ENCODE measurements around the gene CHRNA4. TPM values are rescaled to one million over a fixed set of nuclear protein-coding genes. Genes with fewer than 3 reads are reported as not detected.
A peak's percentile ranks its signal among the peaks of the same experiment; 100 is the strongest.
"Not testable (repeated sequence)": the region's sequence is repeated elsewhere in the genome, so short reads cannot be mapped to it uniquely, and the experiment has no call there.

The CHRNA4 gene
- total RNA-seq, 1 experiment from 2014 or later = not detected

DNA sequence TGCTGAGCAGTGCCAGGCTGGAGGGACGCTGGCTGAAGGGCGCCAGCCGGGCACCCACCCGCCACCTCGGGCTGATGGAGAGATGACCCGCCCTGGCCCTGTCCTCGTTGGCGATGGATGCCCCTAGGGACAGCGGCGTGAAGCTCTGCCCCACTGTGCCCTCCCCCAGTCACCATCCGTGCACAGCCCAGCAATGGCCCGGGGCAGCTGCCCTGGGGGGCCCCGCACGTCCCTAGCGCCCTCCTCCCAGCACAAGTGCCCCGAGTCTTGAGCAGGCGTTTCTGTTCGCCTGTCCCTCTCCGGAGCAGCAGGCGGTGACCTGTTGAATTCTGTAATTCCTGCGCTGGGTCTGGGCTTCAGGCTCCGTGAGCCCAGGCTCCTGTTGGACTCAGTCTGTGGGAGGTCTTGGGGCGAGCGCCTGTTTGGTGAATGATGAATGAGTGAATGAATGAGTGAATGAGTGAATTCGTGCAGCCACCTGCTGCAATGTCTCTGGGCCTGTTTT is 36.8 kb upstream of the CHRNA4 start:
- DNase-seq (ENCODE audit: low read depth) = no peak

DNA sequence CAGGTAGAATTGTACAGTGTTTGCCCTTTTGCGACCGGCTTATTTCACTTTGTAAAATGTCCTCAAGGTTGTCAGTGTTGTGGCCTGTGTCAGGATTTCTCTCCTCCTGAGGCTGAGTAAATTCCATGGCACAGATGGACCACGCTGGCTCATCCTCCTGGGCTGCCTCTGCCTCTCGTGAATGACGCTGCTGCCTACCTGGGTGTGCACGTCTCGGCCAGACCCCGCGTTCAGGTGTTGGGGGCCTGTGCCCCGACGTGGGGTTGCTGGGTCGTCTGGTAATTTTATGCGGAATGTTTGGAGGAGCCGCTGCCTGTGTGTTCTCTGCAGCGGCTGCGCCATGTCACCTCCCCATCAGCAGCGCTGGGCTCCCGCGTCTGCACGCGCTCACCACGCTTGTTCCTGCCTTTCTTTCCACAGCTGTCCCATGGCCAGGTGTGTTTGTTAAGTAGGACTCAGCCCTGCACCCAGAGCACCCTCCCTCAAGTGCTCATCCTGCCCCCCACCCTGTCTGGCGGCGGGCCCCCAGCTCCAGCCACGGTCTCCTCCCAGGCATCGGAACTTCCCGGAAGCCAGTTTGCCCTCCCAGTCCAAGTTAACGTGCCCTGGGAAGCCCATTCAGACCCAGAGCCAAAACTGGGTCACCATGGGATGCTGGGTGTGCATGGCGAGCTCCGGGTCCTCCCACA is 36.1 kb upstream of the CHRNA4 start:
- DNase-seq (ENCODE audit: low read depth) = no peak

DNA sequence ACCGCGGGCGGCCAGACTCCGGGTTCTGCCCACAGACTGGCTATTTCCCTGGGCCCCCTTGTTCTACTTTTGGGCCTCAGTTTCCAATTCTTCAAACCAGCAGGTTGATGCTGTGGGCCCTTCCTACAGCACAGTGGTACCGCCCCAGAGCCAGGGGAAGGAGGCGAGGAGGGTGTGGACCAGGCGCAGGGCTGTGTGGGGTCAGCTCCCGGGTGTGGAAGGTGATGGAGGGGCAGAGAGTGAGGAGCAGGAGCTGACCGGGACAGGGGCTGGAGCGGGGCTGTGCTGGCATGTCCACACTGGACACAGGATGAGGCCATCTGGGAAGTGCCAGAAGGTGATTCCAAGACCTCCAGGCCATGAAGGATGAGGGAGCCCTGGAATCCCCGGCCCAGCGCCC is 35.2 kb upstream of the CHRNA4 start:
- DNase-seq (ENCODE audit: low read depth) = no peak

DNA sequence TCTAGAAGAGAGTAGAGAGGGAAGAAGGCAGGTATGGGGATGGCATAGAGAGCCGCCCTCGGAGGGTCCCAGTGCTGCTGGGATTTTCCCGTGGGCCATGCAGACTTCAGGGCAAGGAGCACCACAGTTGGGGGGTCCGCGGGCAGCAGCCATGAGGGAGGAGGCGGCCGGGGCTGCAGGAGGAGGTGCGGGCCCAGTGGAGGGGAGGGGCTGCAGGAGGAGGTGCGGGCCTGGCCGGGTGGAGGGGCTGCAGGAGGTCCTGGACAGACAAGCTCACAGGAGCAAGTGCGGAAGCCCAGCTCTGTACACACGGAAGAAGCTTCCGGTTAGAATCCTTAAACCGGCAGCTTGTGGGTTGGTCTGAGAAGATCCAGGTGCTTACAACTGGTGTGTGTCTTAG is 34.6 kb upstream of the CHRNA4 start:
- DNase-seq (ENCODE audit: low read depth) = no peak

DNA sequence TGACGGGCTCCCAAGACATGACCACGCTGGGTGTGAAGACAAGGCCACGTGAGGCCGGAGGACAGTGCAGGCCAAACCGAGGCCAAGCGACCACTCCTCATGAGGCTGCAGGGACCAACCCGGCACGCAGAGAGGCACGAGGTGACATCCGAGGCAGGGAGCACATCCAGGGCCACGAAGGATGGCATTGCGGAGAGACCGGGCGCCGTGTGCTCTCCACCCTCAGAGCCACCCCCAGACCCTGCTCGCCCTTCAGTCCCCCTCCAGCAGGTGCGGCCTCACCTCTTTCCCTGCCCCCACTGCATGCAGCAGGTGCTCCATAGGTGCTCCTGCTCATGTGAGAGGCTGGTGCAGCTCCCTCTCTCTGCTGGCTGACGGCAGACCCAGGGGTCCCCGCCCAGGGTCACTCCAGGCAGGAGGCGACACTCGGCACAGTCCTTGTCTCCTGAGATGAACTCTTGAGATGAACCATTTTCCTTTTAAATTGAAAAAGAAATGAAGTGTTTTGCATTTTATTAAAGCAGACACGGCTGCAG is 33.8 kb upstream of the CHRNA4 start:
- DNase-seq (ENCODE audit: low read depth) = no peak

DNA sequence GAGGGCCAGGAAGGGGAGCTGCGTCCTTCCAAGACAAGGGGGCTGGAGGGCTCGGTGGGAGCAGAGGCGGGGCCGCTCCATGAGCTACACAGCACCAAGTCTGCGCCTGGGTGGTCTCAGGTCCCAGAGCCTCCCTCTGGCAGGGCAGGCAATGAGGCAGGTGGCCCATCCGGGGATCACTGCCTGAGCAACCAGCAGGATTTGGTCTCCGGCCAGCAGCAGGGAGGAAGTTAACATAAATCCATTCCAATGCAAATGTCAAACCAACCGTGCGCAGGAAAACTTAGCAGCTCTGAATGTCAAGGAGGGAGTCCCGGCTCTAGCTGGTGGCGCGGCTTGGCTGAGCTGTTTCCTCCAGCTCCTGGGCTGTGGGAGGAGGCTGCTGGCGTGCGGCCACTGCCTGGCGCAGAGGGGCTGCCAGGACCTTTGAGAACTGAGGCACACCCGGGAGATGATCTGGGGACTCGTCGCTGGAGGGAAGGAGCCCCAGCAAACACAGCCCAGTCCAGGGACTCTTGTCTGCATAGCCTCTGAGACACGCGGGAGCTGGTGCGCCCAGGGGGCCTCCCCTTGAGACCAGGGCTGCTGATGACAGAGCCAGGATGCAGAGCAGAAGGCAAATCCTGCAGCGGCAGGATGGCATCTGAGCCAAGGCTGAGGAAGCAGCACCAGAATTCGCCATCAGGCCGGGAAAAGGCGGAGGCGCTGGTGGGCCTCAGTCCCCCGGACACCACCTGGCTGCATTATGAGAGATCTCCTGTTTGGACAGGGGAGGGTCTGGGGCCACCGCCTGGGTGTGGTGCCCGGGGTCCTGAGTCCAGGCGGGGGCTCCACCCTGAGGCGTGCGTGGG is 33.1 kb upstream of the CHRNA4 start:
- DNase-seq (ENCODE audit: low read depth) = peak; percentile 34

DNA sequence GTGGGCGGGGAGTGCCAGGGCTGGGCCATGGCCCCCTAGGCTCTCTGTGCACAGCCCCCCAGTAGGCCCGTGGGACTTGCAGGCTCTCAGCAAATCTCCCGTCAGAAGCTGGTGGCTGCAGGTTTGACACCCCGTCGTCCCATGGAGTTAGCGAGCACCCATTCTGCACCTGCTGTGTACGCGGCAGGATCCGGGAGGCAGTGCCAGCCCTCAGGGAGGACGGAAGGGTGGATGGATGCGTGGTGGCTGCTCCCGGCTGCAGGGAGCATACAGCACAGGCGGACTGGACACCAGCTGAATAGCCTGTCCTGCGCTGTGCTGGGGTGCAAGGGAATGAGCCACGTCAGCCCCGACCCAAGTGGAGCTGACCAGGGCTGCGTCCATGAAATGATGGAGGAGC is 32.4 kb upstream of the CHRNA4 start:
- no peak for DNase-seq (ENCODE audit: low read depth)

DNA sequence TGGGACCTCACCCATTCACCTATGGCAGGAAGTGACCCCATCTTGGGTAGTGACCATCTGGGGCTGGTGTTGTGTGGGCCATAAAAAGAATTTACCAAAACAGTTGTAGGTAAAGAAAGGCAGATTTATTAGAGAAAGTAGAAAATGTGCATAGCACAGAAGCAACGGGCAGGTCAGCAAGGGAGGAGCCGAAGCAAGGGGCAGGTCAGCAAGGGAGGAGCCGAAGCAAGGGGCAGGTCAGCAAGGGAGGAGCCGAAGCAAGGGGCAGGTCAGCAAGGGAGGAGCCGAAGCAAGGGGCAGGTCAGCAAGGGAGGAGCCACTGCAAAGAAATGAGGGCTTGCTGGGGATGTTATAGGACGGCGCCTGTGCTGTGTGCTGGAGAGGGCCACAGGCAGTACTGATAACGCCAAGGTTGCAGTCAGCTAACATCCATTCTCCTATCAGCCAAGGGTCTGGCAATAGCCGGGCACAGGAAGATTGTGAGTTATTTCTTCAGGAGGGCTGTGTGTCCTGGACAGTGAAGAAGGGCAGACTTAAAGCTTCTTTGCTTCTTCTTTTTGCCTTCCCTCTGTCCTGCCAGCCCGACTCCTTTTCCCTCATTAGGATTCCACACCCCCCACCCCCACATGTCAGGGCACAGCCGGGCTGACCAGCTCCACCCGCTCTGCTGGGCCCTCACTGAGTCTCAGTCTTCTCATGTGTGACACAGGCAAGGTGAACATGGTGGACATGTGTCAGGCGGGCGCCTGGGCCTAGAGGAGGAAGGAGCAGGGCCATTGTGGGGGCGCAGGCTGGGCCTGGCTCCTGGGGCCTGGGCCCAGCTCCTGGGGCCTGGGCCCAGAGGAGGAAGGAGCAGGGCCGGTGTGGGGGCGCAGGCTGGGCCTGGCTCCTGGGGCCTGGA is 31.6 kb upstream of the CHRNA4 start:
- no peak for DNase-seq (ENCODE audit: low read depth)

DNA sequence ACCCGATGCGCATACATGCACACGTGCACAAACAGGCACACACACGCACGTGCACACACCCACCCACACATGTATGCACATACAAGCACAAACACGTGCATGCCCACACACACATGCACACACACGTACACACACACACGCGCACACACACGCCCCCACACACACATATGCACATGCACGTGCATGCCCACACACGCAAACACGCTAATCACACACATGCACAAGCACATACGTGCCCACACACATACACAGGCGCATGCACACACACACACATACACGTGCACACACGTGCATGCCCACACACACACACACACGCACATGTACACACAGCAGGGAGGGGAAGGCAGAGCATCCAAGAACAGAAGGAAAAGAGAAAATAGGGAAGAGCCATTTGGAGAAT is 26.8 kb upstream of the CHRNA4 start:
- no peak for DNase-seq (ENCODE audit: low read depth)

DNA sequence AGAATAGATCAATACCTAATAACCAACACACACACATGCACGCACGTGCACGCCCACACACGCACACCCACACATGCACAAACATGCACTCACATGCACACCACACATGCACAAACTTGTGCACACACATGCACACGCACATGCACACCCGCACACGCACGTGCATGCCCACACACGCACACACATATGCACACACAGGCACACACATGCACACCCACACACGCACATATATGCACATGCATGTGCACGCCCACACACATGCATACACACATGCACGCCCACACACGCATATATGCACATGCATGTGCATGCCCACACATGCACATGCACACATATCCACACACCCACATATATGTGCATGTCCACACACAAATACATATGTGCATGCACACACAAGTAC is 26.2 kb upstream of the CHRNA4 start:
- DNase-seq (ENCODE audit: low read depth) = no peak

DNA sequence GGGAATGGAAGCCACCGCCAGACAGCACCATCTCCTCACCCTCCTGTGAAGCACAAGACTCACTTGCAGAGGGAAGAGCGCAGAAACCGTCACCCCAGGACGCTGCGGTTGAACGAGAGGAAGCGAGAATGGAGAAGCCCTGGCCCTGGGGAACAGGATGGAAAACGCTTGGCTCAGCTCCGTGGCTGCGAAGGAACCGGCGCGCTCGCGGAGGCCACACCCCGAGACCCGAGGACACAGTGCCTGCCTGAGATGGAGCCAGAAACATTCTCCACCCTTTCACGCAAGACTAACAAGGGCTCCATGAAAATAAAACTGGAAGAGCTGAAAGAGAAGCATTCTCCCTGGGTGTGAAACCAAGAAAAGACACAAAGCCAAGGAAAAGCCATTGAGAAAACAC is 25.3 kb upstream of the CHRNA4 start:
- no peak for DNase-seq (ENCODE audit: low read depth)

DNA sequence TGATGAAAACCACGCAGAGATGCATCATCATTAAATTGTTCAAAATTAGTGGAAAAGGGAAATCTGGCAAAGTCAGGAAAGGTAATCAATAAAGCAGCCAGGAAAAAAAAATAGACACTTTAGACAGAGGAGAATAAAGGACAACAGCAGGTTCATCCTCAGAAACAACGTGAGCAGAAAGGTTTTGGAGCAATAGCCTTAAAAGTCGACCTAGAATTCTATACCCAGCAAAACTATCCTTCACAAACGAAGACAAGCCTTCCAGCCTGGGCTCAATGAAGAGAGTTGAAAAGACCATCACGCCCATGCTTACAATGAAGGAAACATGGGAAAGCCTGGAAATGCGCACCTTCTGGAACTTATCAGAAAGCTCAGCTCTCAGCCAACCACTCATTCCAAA is 24.7 kb upstream of the CHRNA4 start:
- no peak for DNase-seq (ENCODE audit: low read depth)

DNA sequence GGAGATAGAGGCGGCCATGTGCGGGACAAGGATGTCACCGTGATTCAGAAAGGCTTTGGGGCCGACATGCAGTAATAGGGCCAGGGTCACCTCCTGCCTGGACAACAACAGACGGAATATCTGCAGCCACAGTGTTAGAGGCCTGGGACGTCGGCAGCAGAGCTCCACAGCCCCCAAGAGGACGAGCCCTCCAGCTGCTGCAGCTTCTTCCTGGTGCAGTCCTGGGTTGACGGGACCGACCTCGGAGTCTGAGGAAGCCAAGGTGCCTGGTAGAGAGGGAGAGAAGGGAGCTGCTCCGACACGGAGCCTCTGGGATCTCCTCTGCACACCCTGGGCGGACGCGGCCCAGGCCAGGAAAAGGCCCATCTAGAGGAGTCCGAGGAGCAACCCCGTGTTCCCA is 23.2 kb upstream of the CHRNA4 start:
- no peak for DNase-seq (ENCODE audit: low read depth)

DNA sequence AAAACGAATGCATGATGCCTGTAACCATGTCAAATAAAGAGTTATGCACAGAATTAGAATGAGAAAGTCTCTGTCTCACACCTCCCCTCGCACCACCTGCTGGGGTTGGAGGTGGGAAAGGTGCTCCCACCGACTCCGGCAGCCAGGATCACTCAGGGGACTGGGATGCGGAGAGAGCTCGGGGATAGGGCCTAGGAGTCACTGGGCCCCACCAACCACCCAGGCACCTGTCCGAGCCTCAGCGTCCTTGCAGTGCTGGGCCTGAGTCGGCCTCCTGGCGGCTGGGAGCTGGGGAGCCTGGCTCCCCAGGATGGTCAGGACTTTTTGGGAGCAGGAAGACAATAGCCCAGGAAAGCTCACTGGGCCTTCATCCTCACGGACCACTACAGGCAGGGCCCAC is 22.4 kb upstream of the CHRNA4 start:
- DNase-seq (ENCODE audit: low read depth) = no peak

DNA sequence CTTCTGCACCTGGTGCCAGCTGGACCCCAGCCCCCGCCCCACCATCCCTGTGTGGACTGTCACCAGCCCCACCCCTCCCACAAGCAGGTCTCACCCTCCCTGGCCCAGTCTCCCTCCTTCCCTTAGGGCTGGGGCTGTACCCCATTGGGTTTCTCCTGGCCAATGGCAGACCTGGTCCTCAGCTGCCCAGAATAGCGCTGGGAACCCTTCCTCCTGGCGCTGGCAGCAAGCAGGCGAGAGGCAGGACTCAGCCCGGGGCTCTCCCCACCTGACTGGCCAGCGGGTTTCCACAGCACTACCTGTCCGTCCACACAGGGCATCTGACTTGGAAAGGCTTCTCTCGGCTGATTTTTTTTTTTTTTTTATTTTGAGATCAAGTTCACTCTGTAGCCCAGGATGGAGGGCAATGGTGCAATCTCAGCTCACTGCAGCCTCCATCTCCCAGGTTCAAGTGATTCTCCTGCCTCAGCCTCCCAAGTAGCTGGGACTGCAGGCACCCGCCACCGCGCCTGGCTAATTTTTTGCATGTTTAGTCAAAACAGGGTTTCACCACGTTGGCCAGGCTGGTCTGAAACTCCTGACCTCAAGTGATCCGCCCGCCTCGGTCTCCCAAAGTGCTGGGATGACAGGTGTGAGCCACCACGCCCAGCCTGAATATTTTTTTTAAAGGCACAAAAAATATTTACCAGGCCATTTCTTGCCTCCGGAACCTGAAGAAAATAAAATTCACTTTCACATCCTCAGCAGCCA is 21.6 kb upstream of the CHRNA4 start:
- DNase-seq (ENCODE audit: low read depth) = no peak

DNA sequence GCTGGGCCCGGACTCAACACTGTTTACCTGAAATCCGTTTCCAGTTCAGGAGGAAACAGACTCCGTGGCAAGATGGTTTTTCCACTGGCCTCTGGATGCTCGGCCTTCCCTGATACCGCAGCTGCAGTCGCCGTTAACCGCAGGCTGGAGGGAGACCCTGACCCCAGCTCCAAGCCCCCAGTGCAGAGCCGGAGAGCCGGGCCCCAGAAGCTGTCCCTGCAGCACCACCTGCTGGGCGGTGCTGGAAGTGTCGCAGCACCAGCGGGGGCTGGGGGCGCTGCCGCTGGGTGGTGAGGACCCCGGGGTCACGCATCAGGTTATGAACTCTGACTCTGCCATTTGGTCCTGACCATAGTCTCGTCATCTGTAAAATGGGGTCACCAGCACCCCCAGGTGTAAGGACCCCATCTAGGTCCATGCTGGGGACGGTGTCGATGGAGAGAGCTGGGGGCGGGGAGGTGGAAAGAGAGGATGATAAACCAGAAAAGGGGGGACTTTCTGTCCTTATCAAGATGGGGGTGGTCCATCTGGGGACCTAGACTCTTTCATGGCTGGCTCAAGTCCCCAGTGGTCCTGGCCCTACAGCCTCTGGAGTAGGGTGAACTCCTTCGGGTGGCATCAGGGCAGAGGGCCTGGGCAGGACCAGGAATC is 20.8 kb upstream of the CHRNA4 start:
- DNase-seq (ENCODE audit: low read depth) = no peak

DNA sequence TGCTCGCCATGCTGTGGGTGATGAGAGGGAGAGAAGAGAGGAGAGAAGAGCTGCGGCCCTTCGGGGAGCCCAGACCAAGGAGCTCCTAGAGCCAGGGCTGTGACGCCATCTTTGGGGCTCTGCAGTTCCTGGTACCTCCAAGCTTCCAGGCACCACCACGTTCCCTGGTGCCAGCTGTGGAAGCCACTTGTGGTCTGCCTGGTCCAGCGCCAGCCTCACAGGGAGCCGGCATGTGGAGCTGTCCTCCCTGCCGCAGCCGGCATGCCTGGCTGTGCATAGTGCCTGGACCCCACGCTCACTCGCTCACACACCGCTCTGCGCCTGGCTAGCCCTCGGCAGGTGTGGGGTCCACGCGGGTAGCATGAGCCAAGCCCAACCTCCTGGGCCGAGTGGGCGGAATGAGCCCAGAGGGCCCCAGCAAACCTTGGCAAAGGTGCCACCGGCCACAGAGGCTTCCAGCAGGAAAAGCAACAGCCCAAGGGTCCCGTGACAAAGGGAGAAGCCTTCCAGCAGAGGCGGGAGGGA is 19.3 kb upstream of the CHRNA4 start:
- no peak for DNase-seq (ENCODE audit: low read depth)

DNA sequence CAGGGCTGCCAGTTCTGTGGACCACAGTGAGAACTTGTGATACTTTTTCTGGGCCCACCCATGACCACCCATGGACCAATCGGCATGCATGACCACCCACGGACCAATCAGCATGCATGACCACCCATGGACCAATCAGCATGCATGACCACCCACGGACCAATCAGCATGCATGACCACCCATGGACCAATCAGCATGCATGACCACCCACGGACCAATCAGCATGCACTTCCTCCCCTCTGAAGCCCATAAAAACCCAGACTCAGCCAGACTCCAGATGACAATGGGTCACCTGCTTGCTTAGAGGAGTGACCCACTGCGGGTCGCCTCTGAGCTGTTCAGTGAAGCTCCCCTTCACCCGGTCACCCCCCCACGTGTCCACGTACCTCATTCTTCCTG is 18.7 kb upstream of the CHRNA4 start:
- not testable (repeated sequence) for DNase-seq (ENCODE audit: low read depth)

DNA sequence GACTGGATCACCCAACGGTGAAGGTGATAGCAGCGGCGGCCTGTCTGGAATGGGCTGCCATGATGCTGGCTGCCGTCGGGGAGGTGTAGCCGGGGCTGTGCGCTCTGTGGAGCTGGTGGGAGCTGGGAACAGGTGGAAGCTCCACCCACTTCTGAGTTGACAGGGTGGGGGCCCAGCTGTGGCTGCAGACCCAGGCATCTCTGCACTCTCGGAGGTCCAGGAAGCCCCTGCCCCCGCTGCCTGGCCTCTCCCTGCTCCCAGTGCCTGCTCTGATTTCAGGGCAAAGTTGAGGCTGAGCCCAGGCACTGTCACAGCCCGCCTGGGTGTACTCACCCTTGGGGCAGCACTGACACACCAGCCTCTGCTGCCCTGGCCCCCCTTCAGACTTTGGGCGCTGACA is 18.1 kb upstream of the CHRNA4 start:
- DNase-seq (ENCODE audit: low read depth) = no peak

DNA sequence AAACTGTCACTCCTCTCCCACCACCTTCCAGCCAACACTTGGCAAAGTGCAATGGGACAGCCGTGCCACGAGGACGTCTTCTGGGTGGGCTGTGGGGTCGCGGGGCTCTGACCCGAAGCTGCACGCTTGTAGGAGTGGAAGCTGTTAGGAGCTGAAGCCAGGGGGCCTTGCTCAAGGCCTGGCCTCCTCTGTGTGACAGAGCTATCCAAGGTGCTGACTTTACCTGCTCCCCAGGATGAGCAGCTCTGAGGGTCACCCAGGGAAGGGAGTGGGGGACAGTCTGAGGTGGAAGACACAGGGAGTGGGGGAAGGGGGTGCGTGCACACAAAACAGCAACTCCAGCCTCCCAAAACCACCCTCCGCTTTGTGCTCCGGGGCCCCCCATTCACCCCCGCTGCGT is 17.5 kb upstream of the CHRNA4 start:
- no peak for DNase-seq (ENCODE audit: low read depth)

Data from Daoy (cell line).